Measurements from ENCODE around the gene KCTD5. TPM values are rescaled to one million over a fixed set of nuclear protein-coding genes. Genes with fewer than 3 reads are reported as not detected.

The KCTD5 gene
- total RNA-seq, 1 donor from 2014 or later, result 55.4 TPM

- H3K36me3 ChIP-seq (ENCODE audit: insufficient read depth, low read length), result no peaks in the 10 kb centered on the region
- no peaks in the 10 kb centered on the region for H3K9me3 Mint-ChIP-seq (ENCODE audit: unreplicated experiment)
Measured at GRCh38 chr16:2700786-2701185, 18.5 kb downstream of the KCTD5 start.

GRCh38 chr16:2701272-2701671 is 18.9 kb downstream of the KCTD5 start:
- H3K36me3 Mint-ChIP-seq (ENCODE audit: low read depth, unreplicated experiment), result peaks cover 6% of the 10 kb centered on the region
- Histone ChIP-seq H3K27me3 (ENCODE audit: insufficient read depth, low read length) (no peaks in the 10 kb centered on the region), H3K4me1 (ENCODE audit: insufficient read depth, low read length) (no peaks in the 10 kb centered on the region), H3K79me2 (ENCODE audit: insufficient read depth, low read length) (peaks cover 24% of the 10 kb centered on the region), H3K9me3 (ENCODE audit: insufficient read depth, low read depth, low read length) (no peaks in the 10 kb centered on the region), H2AFZ (ENCODE audit: low read depth, low read length) (no peak overlapping the region), H3K27ac (ENCODE audit: low read depth, low read length) (no peak overlapping the region), H4K20me1 (ENCODE audit: insufficient read depth, low read length) (peaks cover 76% of the 10 kb centered on the region), H3K4me3 (ENCODE audit: insufficient read depth, low read depth, low read length) (no peak overlapping the region), H3K9ac (ENCODE audit: low read length) (no peak overlapping the region), H3K4me2 (ENCODE audit: low read length) (no peak overlapping the region), H3K36me3 (ENCODE audit: insufficient read depth, low read length) (no peaks in the 10 kb centered on the region)
- DNase-seq (ENCODE audit: low read depth) (no peak), FAIRE-seq (no peak)
- no peaks in the 10 kb centered on the region for H3K9me3 Mint-ChIP-seq (ENCODE audit: unreplicated experiment)
- H3K27ac Mint-ChIP-seq (ENCODE audit: unreplicated experiment), result no peak overlapping the region
- TF ChIP-seq EZH2 (IDR thresholded peaks at IDR 0.05; ENCODE audit: insufficient read depth, low read length) (no peak), CTCF (IDR thresholded peaks at IDR 0.05; ENCODE audit: insufficient read depth, low read depth, low read length) (no peak)
- no peak overlapping the region for H3K4me3 Mint-ChIP-seq (ENCODE audit: unreplicated experiment)
- no peaks in the 10 kb centered on the region for H3K27me3 Mint-ChIP-seq (ENCODE audit: low read depth, unreplicated experiment)
- no peaks in the 10 kb centered on the region for H3K4me1 Mint-ChIP-seq (ENCODE audit: low read depth, unreplicated experiment)

More at GRCh38 chr16:2700786-2701185, 18.5 kb downstream of the KCTD5 start:
- no peaks in the 10 kb centered on the region for H3K27me3 ChIP-seq (ENCODE audit: insufficient read depth, low read length)
- peaks cover 71% of the 10 kb centered on the region for H4K20me1 ChIP-seq (ENCODE audit: insufficient read depth, low read length)
- H3K9me3 ChIP-seq (ENCODE audit: insufficient read depth, low read depth, low read length), result no peaks in the 10 kb centered on the region
- H3K4me3 Mint-ChIP-seq (ENCODE audit: unreplicated experiment), result no peak overlapping the region
- H3K79me2 ChIP-seq (ENCODE audit: insufficient read depth, low read length), result peaks cover 24% of the 10 kb centered on the region
- H3K9ac ChIP-seq (ENCODE audit: low read length), result no peak overlapping the region
- no peaks in the 10 kb centered on the region for H3K4me1 ChIP-seq (ENCODE audit: insufficient read depth, low read length)
- DNase-seq (ENCODE audit: low read depth) (no peak), FAIRE-seq (no peak)
- H3K27me3 Mint-ChIP-seq (ENCODE audit: low read depth, unreplicated experiment), result no peaks in the 10 kb centered on the region
- TF ChIP-seq EZH2 (IDR thresholded peaks at IDR 0.05; ENCODE audit: insufficient read depth, low read length), result no peak
- no peak for TF ChIP-seq CTCF (IDR thresholded peaks at IDR 0.05; ENCODE audit: insufficient read depth, low read depth, low read length)
- no peak overlapping the region for H3K4me3 ChIP-seq (ENCODE audit: insufficient read depth, low read depth, low read length)
- H3K4me1 Mint-ChIP-seq (ENCODE audit: low read depth, unreplicated experiment), result no peaks in the 10 kb centered on the region
- H3K4me2 ChIP-seq (ENCODE audit: low read length), result no peak overlapping the region
- H3K36me3 Mint-ChIP-seq (ENCODE audit: low read depth, unreplicated experiment), result peaks cover 6% of the 10 kb centered on the region
- H2AFZ ChIP-seq (ENCODE audit: low read depth, low read length), result no peak overlapping the region
- H3K27ac Mint-ChIP-seq (ENCODE audit: unreplicated experiment), result no peak overlapping the region
- H3K27ac ChIP-seq (ENCODE audit: low read depth, low read length), result no peak overlapping the region

- no peaks in the 10 kb centered on the region for H3K4me1 ChIP-seq (ENCODE audit: insufficient read depth, low read length)
Measured at GRCh38 chr16:2701713-2702437, 19.6 kb downstream of the KCTD5 start.

More at GRCh38 chr16:2701713-2702437, 19.6 kb downstream of the KCTD5 start:
- TF ChIP-seq CTCF (IDR thresholded peaks at IDR 0.05; ENCODE audit: insufficient read depth, low read depth, low read length) (no peak), EZH2 (IDR thresholded peaks at IDR 0.05; ENCODE audit: insufficient read depth, low read length) (no peak)
- Mint-ChIP-seq H3K4me1 (ENCODE audit: low read depth, unreplicated experiment) (no peaks in the 10 kb centered on the region), H3K27me3 (ENCODE audit: low read depth, unreplicated experiment) (no peaks in the 10 kb centered on the region), H3K27ac (ENCODE audit: unreplicated experiment) (no peak overlapping the region), H3K4me3 (ENCODE audit: unreplicated experiment) (no peak overlapping the region), H3K36me3 (ENCODE audit: low read depth, unreplicated experiment) (peaks cover 6% of the 10 kb centered on the region), H3K9me3 (ENCODE audit: unreplicated experiment) (no peaks in the 10 kb centered on the region)
- Histone ChIP-seq H3K27ac (ENCODE audit: low read depth, low read length) (no peak overlapping the region), H3K79me2 (ENCODE audit: insufficient read depth, low read length) (peaks cover 22% of the 10 kb centered on the region), H3K9ac (ENCODE audit: low read length) (no peak overlapping the region), H4K20me1 (ENCODE audit: insufficient read depth, low read length) (peaks cover 80% of the 10 kb centered on the region), H3K9me3 (ENCODE audit: insufficient read depth, low read depth, low read length) (no peaks in the 10 kb centered on the region), H3K4me3 (ENCODE audit: insufficient read depth, low read depth, low read length) (no peak overlapping the region), H2AFZ (ENCODE audit: low read depth, low read length) (no peak overlapping the region), H3K27me3 (ENCODE audit: insufficient read depth, low read length) (no peaks in the 10 kb centered on the region), H3K36me3 (ENCODE audit: insufficient read depth, low read length) (no peaks in the 10 kb centered on the region), H3K4me2 (ENCODE audit: low read length) (no peak overlapping the region)
- DNase-seq (ENCODE audit: low read depth), result no peak
- no peak for FAIRE-seq
